GM18867 (cell line): ENCODE results near the gene CELSR1.
"Not testable (repeated sequence)": the region's sequence is repeated elsewhere in the genome, so short reads cannot be mapped to it uniquely, and the experiment has no call there.

ENCODE experiments used
- ATAC-seq: cut with Tn5 transposase; IDR thresholded peaks from one replicate; pipeline ENCODE4 v1.9.1; 2021; ENCODE audit warnings: mild to moderate bottlenecking, moderate library complexity; ENCODE audit not compliant: unreplicated experiment

Gene CELSR1

DNA sequence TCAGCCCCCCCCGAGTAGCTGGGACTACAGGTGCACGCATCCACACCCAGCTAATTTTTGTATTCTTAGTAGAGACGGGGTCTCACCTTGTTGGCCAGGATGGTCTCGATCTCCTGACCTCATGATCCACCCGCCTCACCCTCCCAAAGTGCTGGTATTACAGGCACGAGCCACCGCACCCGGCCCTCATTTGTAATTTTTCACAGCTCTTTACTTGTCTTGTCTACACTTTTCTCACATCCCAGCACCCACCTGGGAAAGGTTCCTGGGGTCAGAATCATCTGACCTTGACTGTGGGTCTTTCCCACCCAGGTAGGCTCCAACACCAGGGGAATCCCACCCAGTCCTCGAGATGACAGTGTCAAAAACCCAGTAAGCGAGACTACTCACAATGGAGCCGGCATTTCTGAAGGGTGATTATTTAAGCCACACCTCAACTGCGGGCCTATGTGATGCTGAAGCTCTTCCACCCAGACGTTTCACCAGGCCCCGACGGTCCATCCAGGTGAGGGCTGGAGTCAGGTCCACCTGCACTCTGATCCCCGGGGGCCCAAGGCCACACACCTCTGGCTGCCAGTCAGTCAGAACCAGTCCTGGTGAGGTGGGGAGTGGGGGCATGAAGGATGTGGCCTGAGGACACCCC, 23.4 kb downstream of the CELSR1 start:
- ATAC-seq, result no peak

- ATAC-seq, result no peak
These were observed 24.7 kb downstream of the CELSR1 start for GRCh38 chr22:46512683-46513082.

- ATAC-seq, result no peak
These were observed 25.4 kb downstream of the CELSR1 start for GRCh38 chr22:46512039-46512370.

- no peak for ATAC-seq
These were observed 26.0 kb downstream of the CELSR1 start for GRCh38 chr22:46511151-46512038.

GRCh38 chr22:46509416-46510089, 27.9 kb downstream of the CELSR1 start:
- no peak for ATAC-seq

GRCh38 chr22:46508491-46508999, 28.9 kb downstream of the CELSR1 start:
- no peak for ATAC-seq

- no peak for ATAC-seq
These were observed 29.7 kb downstream of the CELSR1 start for GRCh38 chr22:46507451-46508425.

- ATAC-seq, result no peak
These were observed 32.8 kb downstream of the CELSR1 start for GRCh38 chr22:46504584-46504983.

DNA sequence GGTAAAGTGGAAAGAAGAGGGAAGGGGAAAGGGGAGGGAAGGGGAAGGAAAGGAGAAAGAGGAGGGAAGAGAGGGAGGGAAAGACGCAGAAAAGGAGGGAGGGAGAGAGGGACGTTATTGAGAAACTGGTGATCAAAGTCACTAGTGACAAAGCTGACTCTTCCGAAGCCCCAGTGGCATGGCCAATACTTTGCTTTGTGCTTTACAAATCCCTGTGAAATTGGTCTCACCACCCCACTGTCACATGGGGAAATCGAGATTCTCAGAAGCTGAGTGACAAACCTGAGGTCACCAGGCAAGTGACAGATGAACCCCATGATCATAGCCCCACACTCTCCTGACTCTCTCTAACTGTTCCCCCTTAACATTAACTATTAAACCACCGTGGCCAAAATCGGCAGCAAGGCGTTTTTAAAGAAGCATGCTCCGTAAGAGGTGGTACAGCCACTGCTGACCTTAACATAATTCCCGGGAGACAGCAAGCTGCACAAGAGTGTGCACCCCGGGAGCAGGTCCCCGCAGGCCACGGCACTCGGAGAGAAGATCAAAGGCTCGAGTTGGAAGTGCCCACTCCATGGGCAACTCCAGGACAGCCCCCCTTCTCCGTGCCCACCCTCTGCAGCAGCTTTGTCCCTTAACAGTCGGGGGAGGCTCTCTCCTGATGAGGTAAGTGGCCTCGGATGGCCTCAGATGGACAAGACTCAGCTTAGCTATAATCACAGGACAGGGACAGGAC, 34.8 kb downstream of the CELSR1 start:
- no peak for ATAC-seq

- ATAC-seq, result no peak
These were observed 35.7 kb downstream of the CELSR1 start for GRCh38 chr22:46501701-46502100.

- ATAC-seq, result not testable (repeated sequence)
These were observed 36.2 kb downstream of the CELSR1 start for GRCh38 chr22:46501265-46501664.

DNA sequence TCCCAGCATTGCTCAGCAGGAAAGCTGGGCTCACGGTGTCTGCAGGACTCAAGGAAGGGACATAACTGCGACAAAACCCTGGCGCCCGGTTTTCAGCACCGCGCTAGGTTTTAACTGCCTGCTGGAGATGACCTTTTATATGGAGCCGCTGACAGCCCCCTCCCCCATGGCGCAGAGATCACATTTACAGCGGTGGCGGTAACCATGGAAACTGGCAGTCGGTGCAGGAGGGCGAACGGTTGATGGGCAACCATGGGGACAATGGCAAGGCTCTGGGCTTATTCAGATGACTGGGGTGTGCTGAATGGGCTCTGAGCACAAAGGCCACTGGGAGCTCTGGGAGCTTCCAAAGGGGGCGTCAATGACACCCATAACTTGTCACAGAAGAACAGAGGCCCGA, 37.2 kb downstream of the CELSR1 start:
- no peak for ATAC-seq

GRCh38 chr22:46499805-46500189, 37.6 kb downstream of the CELSR1 start:
- no peak for ATAC-seq

- no peak for ATAC-seq
These were observed 45.5 kb downstream of the CELSR1 start for GRCh38 chr22:46491946-46492345.

DNA sequence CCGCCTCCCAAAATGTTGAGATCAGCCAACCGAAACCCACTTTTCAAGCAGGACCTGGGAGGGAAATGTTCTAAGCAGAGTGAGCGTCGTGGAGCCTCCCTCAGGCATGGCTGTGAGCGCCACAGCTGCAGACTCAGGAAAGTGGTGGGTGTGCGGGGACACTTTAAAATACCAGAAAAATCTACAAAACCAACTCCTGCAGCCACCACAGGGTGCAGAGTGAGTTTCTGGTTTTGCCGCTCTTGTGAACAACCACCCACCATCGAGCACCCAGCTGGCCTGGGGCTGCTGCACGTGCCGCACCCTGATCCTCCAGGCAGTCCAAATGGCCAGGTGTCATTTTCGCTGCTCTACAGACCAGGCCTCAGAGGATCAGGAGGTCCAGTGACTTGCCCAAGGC, 46.9 kb downstream of the CELSR1 start:
- no peak for ATAC-seq

DNA sequence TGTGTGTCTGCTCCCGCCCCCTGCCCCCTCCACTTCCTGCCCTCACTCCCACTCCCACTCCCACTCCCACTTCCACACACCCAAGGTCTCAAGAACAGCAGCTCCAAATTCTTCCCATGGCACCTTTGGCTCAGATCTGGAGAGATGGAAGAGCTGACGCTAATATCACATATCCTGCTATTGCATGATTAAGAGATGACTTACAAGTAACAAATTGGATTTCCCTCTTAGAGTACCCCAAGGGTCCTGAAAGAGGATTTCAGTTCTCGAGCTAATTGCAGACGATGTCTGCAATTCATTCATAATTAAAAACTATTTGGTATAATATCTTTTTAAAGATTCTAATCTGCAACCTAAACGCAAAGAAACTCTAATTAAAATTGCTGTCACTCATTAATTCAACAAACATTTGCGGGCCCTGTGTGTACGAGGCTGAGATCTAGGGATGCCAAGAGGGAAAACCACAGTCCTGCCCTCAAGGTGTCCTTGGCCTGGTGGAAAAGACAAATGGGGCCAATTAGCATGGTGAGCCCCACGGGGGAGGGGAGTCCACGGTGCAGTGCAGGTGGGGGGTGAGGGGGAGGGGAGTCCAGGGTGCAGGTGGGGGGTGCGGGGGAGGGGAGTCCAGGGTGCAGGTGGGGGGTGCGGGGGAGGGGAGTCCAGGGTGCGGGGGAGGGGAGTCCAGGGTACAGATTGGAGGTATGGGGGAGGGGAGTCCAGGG, 50.3 kb downstream of the CELSR1 start:
- no peak for ATAC-seq

- no peak for ATAC-seq
These were observed 52.4 kb downstream of the CELSR1 start for GRCh38 chr22:46484861-46485595.

DNA sequence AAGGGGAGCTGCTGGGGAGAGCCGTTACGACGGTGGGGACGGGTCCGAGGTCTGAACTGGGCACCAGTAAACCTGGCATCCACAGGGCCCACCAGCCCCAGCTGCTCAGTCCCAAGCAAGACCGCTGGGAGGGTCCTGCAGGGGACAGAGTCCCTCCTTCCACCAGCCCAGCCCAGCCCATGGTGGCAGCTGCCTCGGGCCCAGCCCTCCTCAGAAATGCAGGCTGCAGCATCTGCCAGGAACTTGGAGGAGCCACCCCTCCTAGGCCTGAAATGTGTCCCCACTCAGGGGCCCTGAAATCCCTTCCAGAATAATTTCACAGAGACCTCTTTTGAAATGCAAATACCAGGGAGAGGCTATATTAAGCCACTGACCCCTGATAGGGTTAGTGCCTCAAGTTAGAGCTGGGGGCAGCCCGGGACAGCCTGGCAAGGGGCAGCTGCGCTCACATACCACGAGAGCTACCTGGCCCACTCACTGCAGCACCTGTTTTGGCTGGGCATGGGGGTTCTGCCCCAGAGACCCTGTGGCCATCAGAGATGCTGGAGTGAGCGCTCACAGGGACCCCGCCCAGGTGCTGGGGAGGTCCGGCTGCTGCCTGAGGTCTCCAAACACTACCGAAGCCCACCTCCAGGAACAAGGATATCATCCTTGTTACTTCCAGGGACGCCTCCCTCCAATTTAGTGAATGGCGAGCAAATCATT, 53.1 kb downstream of the CELSR1 start:
- no peak for ATAC-seq
